Measurements from ENCODE around the gene DNAH7. TPM values are rescaled to one million over a fixed set of nuclear protein-coding genes. Genes with fewer than 3 reads are reported as not detected.

DNAH7 gene
- total and polyA plus RNA-seq, 9 donors = 0.30 to 27.3 (median 1.6) TPM

- 20 to 31% (median 26%) methylated on average over 2 of the region's 2 CpGs for WGBS, 3 donors
- H3K4me3 ChIP-seq = no peak overlapping the region
- H3K27ac ChIP-seq = no peak overlapping the region
- intact Hi-C loops (cut with DNase I) = no loop called here
- no peaks in the 10 kb centered on the region for H3K27me3 ChIP-seq
- TF ChIP-seq CTCF (IDR thresholded peaks at IDR 0.05) (no peak), POLR2A (IDR thresholded peaks at IDR 0.05) (no peak), EP300 (IDR thresholded peaks at IDR 0.05) (no peak)
- DNase-seq = no peak
- H3K4me1 ChIP-seq (ENCODE audit: insufficient read depth) = no peaks in the 10 kb centered on the region
- H3K9me3 ChIP-seq = no peaks in the 10 kb centered on the region
- H3K36me3 ChIP-seq = no peaks in the 10 kb centered on the region
These were observed 101.3 kb downstream of the DNAH7 start for GRCh38 chr2:195967336-195967735.

- TF ChIP-seq CTCF (IDR thresholded peaks at IDR 0.05) = no peak
- no peak for TF ChIP-seq EP300 (IDR thresholded peaks at IDR 0.05)
- TF ChIP-seq POLR2A (IDR thresholded peaks at IDR 0.05) = no peak
- H3K36me3 ChIP-seq = no peaks in the 10 kb centered on the region
- no peaks in the 10 kb centered on the region for H3K27me3 ChIP-seq
- H3K4me3 ChIP-seq = no peak overlapping the region
- intact Hi-C loops (cut with DNase I) = no loop called here
- no peaks in the 10 kb centered on the region for H3K4me1 ChIP-seq (ENCODE audit: insufficient read depth)
- no peak for DNase-seq
- WGBS, 3 donors = 88 to 90% (median 88%) methylated on average over 5 of the region's 5 CpGs
- no peaks in the 10 kb centered on the region for H3K9me3 ChIP-seq
- no peak overlapping the region for H3K27ac ChIP-seq
These were observed 106.8 kb downstream of the DNAH7 start for GRCh38 chr2:195961873-195962272.

- intact Hi-C loops (cut with DNase I) = no loop called here
- H3K9me3 ChIP-seq = no peaks in the 10 kb centered on the region
- no peaks in the 10 kb centered on the region for H3K4me1 ChIP-seq (ENCODE audit: insufficient read depth)
- H3K36me3 ChIP-seq = no peaks in the 10 kb centered on the region
- H3K27me3 ChIP-seq = no peaks in the 10 kb centered on the region
- DNase-seq = no peak
- H3K4me3 ChIP-seq = no peak overlapping the region
- no peak overlapping the region for H3K27ac ChIP-seq
- TF ChIP-seq CTCF (IDR thresholded peaks at IDR 0.05) = no peak
- 85 to 91% (median 89%) methylated on average over 2 of the region's 2 CpGs for WGBS, 3 donors
These were observed 109.3 kb downstream of the DNAH7 start for GRCh38 chr2:195959341-195959740.

GRCh38 chr2:195956725-195957124 lies 111.9 kb downstream of the DNAH7 start:
- no peak overlapping the region for H3K4me3 ChIP-seq
- no peaks in the 10 kb centered on the region for H3K27me3 ChIP-seq
- no peaks in the 10 kb centered on the region for H3K36me3 ChIP-seq
- no peak for DNase-seq
- H3K4me1 ChIP-seq (ENCODE audit: insufficient read depth) = no peaks in the 10 kb centered on the region
- intact Hi-C loops (cut with DNase I) = no loop called here
- no peaks in the 10 kb centered on the region for H3K9me3 ChIP-seq
- TF ChIP-seq POLR2A (IDR thresholded peaks at IDR 0.05) (no peak), EP300 (IDR thresholded peaks at IDR 0.05) (no peak), CTCF (IDR thresholded peaks at IDR 0.05) (no peak)
- no peak overlapping the region for H3K27ac ChIP-seq
- 82 to 86% (median 86%) methylated on average over 3 of the region's 3 CpGs for WGBS, 3 donors

GRCh38 chr2:195945056-195945455 lies 123.6 kb downstream of the DNAH7 start:
- Histone ChIP-seq H3K27ac (no peak overlapping the region), H3K4me1 (ENCODE audit: insufficient read depth) (no peaks in the 10 kb centered on the region), H3K27me3 (no peaks in the 10 kb centered on the region), H3K36me3 (no peaks in the 10 kb centered on the region), H3K9me3 (no peaks in the 10 kb centered on the region), H3K4me3 (no peak overlapping the region)
- intact Hi-C loops (cut with DNase I) = no loop called here
- no peak for DNase-seq
- TF ChIP-seq EP300 (IDR thresholded peaks at IDR 0.05) = no peak
- TF ChIP-seq CTCF (IDR thresholded peaks at IDR 0.05) = no peak
- no peak for TF ChIP-seq POLR2A (IDR thresholded peaks at IDR 0.05)

Data from ovary (tissue), 9 donors.